GM12873 (cell line): ENCODE results near the gene LHPP.

ENCODE experiments used
- TF ChIP-seq, protein P1 (sequence below): IDR thresholded peaks from 2 replicates; pipeline ENCODE4 v1.5.1; 2012; ENCODE audit warnings: low read depth, mild to moderate bottlenecking, moderate library complexity, low read length, control low read depth; ENCODE audit not compliant: insufficient read depth; ENCODE audit errors: missing control alignments

LHPP gene

DNA sequence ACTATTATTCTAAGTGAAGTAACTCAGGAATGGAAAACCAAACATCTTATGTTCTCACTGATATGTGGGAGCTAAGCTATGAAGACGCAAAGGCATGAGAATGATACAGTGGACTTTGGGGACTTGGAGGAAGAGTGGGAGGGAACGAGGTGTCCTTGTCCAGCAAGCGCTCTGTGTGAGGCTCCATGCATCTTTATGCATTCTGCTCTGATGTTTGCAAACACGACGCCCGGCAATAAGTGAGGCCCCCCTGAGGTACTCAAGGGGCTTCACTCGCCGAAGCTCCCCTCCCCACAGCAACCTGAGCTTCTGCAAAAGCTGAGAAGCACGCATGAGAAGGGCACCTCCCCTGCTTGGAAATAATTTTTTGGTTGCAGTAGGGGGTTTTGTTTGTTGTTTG lies 103.3 kb downstream of the LHPP start:
- TF ChIP-seq, protein P1, sequence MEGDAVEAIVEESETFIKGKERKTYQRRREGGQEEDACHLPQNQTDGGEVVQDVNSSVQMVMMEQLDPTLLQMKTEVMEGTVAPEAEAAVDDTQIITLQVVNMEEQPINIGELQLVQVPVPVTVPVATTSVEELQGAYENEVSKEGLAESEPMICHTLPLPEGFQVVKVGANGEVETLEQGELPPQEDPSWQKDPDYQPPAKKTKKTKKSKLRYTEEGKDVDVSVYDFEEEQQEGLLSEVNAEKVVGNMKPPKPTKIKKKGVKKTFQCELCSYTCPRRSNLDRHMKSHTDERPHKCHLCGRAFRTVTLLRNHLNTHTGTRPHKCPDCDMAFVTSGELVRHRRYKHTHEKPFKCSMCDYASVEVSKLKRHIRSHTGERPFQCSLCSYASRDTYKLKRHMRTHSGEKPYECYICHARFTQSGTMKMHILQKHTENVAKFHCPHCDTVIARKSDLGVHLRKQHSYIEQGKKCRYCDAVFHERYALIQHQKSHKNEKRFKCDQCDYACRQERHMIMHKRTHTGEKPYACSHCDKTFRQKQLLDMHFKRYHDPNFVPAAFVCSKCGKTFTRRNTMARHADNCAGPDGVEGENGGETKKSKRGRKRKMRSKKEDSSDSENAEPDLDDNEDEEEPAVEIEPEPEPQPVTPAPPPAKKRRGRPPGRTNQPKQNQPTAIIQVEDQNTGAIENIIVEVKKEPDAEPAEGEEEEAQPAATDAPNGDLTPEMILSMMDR, result no peak

DNA sequence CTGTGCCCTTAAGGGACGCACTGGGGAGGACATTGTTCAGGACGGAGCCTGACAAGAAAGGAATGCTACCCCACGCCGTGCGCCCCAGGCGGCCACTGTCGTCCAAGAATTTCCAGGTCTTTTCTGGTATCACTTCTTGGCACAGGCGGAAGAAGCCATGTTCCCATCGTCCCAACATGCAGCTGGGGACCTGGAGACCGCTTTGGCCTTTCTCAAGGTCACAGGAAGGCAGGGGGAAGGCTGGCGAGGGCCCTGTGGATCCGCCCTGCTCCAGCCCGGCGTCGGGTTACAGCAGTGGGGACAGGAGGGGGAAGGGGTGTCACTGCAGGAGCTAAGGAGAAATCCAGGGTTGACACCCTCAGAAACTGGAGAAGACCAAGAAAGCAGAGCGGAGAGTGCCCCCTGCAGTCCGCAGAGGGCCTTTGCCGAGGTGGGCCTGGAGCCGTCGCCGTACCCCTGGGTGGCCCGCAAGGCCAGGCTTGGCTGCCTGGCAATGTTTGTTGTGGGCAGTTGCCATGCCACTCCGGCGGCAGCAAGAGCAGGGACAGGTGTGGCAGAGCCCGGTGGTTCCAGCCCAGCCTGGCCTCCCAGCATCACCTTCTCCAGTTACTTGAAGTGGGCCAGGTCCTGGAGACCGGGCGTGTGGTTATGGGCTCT lies 104.1 kb downstream of the LHPP start:
- TF ChIP-seq, protein P1, result peak; percentile 66

- TF ChIP-seq, protein P1, result no peak
Measured at GRCh38 chr10:124566222-124566888, 104.7 kb downstream of the LHPP start.

DNA sequence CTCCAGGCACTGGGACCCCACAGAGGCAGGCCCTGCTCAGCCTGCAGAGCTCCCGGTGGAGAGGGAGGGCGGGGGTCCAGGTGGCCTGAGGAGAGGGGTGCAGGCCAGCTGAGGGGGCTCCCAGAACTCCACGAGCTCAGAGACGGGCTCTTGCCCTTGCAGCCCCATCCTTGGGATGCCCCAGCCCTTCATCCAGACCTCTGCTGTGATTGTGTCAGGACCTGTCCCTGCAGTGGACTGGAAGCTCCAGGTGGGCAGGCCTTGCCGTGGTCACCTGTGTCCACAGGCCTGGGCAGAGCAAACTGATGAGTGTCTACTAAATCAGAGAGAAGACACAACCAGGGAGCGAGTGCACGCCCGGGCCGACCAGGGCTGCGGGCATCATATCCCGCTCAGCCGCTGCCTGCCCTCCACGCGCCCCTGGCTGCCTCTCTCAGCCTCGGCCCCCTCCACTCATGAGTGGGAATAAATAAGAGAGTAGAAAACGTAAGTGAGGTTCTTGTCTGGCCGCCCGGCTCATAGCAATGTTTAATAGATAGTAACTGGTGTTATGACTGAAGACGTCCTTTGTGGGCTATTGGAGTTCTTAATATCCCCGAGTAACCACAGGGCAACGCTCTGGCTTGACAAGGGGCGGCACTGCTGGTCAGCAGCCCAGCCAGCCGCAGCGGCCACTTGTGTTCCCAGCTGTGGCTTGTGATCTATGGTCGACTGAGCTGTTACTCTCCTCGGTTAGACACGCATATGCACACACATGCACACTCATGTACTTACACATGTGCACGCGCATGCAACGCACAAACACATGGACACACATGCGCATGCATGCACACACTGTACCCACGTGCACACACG lies 105.6 kb downstream of the LHPP start:
- TF ChIP-seq, protein P1, result no peak

- TF ChIP-seq, protein P1, result no peak
Measured at GRCh38 chr10:124568339-124568738, 106.7 kb downstream of the LHPP start.

- TF ChIP-seq, protein P1, result no peak
Measured at GRCh38 chr10:124568848-124569622, 107.4 kb downstream of the LHPP start.
